IMR-90 (cell line): ENCODE measurements around the gene PTPRK. TPM values are rescaled to one million over a fixed set of nuclear protein-coding genes. Genes with fewer than 3 reads are reported as not detected.
A peak's percentile ranks its signal among the peaks of the same experiment; 100 is the strongest.

Experiments
- ATAC-seq: fragments of 200-7000 bp; cut with Tn5 transposase; 2 replicates; pipeline ENCODE4 v1.9.1; 2020; ENCODE audit warnings: low read depth, mild to moderate bottlenecking, moderate library complexity
- BruUV-seq: library from RNA; stranded (reverse); fragments of 400-500 nt; replicated peaks from 2 replicates; lab custom pipeline; 2021; lab: Mats Ljungman, UMichigan
- CTCF ChIA-PET: fragments of 300-600 bp; formaldehyde crosslinking; extraction: SDS; loops from one replicate; lab custom pipeline; 2021; ENCODE audit warnings: antibody characterized with exemption; lab: Yijun Ruan, JAX
- POLR2A ChIA-PET: fragments of 300-600 bp; sonication (Branson Sonifier 250); formaldehyde crosslinking; loops from one replicate; lab custom pipeline; 2022; ENCODE audit warnings: antibody characterized with exemption; ENCODE audit not compliant: unreplicated experiment; lab: Charles Lee
- DNase-seq: peaks from one replicate; pipeline ENCODE4 v3.0.0; 2013
- H2AFZ ChIP-seq: replicated peaks from 2 replicates; pipeline ENCODE3; 2013; ENCODE audit warnings: low read length, mild to moderate bottlenecking; ENCODE audit not compliant: poor library complexity
- H2AK5ac ChIP-seq: 2 replicates; pipeline ENCODE4 v1.6.1; 2013; ENCODE audit warnings: low read depth, low read length, inconsistent platforms
- H2AK9ac ChIP-seq: replicated peaks from 2 replicates; pipeline ENCODE3; 2013; ENCODE audit warnings: mild to moderate bottlenecking, low read depth, low read length, moderate library complexity; ENCODE audit not compliant: poor library complexity
- H2BK120ac ChIP-seq: 2 replicates; pipeline ENCODE4 v1.6.1; 2013; ENCODE audit warnings: low read depth, low read length, inconsistent platforms
- H2BK15ac ChIP-seq: 3 replicates; pipeline ENCODE4 v1.6.1; 2013; ENCODE audit warnings: low read depth, low read length, inconsistent platforms
- H2BK20ac ChIP-seq: 2 replicates; pipeline ENCODE4 v1.6.1; 2013; ENCODE audit warnings: low read depth, mild to moderate bottlenecking, inconsistent platforms, low read length, moderate library complexity
- H2BK5ac ChIP-seq: 2 replicates; pipeline ENCODE4 v1.6.1; 2013; ENCODE audit warnings: mild to moderate bottlenecking, low read depth, low read length, inconsistent platforms; ENCODE audit not compliant: poor library complexity, severe bottlenecking
- H3K14ac ChIP-seq: replicated peaks from 2 replicates; pipeline ENCODE4 v1.6.1; 2013; ENCODE audit warnings: low read depth, low read length, inconsistent platforms
- H3K18ac ChIP-seq: 2 replicates; pipeline ENCODE4 v1.6.1; 2013; ENCODE audit warnings: low read depth, low read length, control low read depth
- H3K23ac ChIP-seq: 2 replicates; pipeline ENCODE4 v1.6.1; 2013; ENCODE audit warnings: low read depth, low read length, inconsistent platforms
- H3K27ac ChIP-seq: 2 replicates; pipeline ENCODE4 v1.5.1; 2013; ENCODE audit warnings: mild to moderate bottlenecking, control low read depth, low read length; ENCODE audit not compliant: insufficient read depth
- H3K27me3 ChIP-seq: 2 replicates; pipeline ENCODE4 v1.6.1; 2013; ENCODE audit warnings: low read length; ENCODE audit not compliant: control insufficient read depth, insufficient read depth
- H3K36me3 ChIP-seq: 2 replicates; pipeline ENCODE4 v1.6.1; 2013; ENCODE audit warnings: low read length, mixed read lengths; ENCODE audit not compliant: control insufficient read depth, insufficient read depth
- H3K4ac ChIP-seq: 2 replicates; pipeline ENCODE4 v1.6.1; 2013; ENCODE audit warnings: low read depth, low read length, inconsistent platforms
- H3K4me1 ChIP-seq: 2 replicates; pipeline ENCODE4 v1.6.1; 2013; ENCODE audit warnings: low read length, mixed read lengths; ENCODE audit not compliant: control insufficient read depth, insufficient read depth
- H3K4me2 ChIP-seq: 2 replicates; pipeline ENCODE4 v1.6.1; 2013; ENCODE audit warnings: low read depth, mild to moderate bottlenecking, control low read depth, low read length, moderate library complexity
- H3K4me3 ChIP-seq: 2 replicates; pipeline ENCODE4 v1.5.1; 2013; ENCODE audit warnings: low read depth, mild to moderate bottlenecking, control low read depth, low read length, moderate library complexity; ENCODE audit not compliant: insufficient read depth
- H3K56ac ChIP-seq: 2 replicates; pipeline ENCODE4 v1.6.1; 2013; ENCODE audit warnings: low read length, inconsistent platforms; ENCODE audit not compliant: insufficient read depth; ENCODE audit errors: extremely low read depth
- H3K79me1 ChIP-seq, 2 experiments: 2 replicates each; pipeline ENCODE4 v1.6.1; 2013; ENCODE audit warnings: low read length in 2 of 2, inconsistent platforms in 1 of 2, low read depth in 1 of 2
- H3K9ac ChIP-seq: 2 replicates; pipeline ENCODE4 v1.6.1; 2013; ENCODE audit warnings: low read depth, low read length, control low read depth
- H3K9me1 ChIP-seq: 2 replicates; pipeline ENCODE4 v1.6.1; 2013; ENCODE audit warnings: low read length, inconsistent platforms; ENCODE audit not compliant: insufficient read depth
- H3K9me3 ChIP-seq: 2 replicates; pipeline ENCODE4 v1.6.1; 2013; ENCODE audit warnings: low read length; ENCODE audit not compliant: control insufficient read depth, insufficient read depth
- H4K20me1 ChIP-seq: 2 replicates; pipeline ENCODE4 v1.6.1; 2013; ENCODE audit warnings: low read length, inconsistent platforms; ENCODE audit not compliant: insufficient read depth
- H4K5ac ChIP-seq: 2 replicates; pipeline ENCODE4 v1.6.1; 2013; ENCODE audit warnings: mild to moderate bottlenecking, low read depth, low read length, control low read depth
- H4K8ac ChIP-seq, 2 experiments: 2 replicates each; pipeline ENCODE4 v1.6.1; 2013; ENCODE audit warnings: low read depth in 2 of 2, low read length in 2 of 2, control low read depth in 1 of 2, inconsistent platforms in 1 of 2
- H4K91ac ChIP-seq: 2 replicates; pipeline ENCODE4 v1.6.1; 2013; ENCODE audit warnings: low read depth, low read length, inconsistent platforms; ENCODE audit not compliant: insufficient read depth
- CTCF ChIP-seq: conservative IDR thresholded peaks from 2 replicates; pipeline ENCODE4 v1.5.1; 2012; ENCODE audit warnings: mild to moderate bottlenecking, low read depth, low read length, improper control_type of control experiment
- FOS ChIP-seq: fragments of 150-350 bp; IDR thresholded peaks from 2 replicates; pipeline ENCODE4 v1.6.1; 2016; ENCODE audit warnings: low read depth, low read length
- MAFK ChIP-seq: IDR thresholded peaks from 2 replicates; pipeline ENCODE4 v1.6.1; 2012; ENCODE audit warnings: low read depth, low read length, improper control_type of control experiment
- POLR2A ChIP-seq: IDR thresholded peaks from 2 replicates; pipeline ENCODE4 v1.6.1; 2012; ENCODE audit warnings: mild to moderate bottlenecking, low read depth, low read length
- SMC3 ChIP-seq: fragments of 150-350 bp; IDR thresholded peaks from 2 replicates; pipeline ENCODE4 v1.6.1; 2016; ENCODE audit warnings: low read depth, mild to moderate bottlenecking, antibody characterized with exemption, low read length, moderate library complexity
- USF2 ChIP-seq: fragments of 150-350 bp; IDR thresholded peaks from 2 replicates; pipeline ENCODE4 v1.6.1; 2017; ENCODE audit warnings: mild to moderate bottlenecking, antibody characterized with exemption, low read length, low read depth
- WGBS, 2 experiments: methylation state at CpG; one replicate each; pipeline versions ENCODE4 v1.1.5 to v1.1.7; 2013; ENCODE audit warnings: missing lambda C conversion rate in 2 of 2; ENCODE audit not compliant: insufficient read length in 1 of 2; ENCODE audit errors: extremely low coverage in 2 of 2; 5-methylcytosine and 5-hydroxymethylcytosine counted together
- dilution Hi-C: fragments of 300-500 bp; cut with HindIII; formaldehyde crosslinking; loops from one replicate; pipeline ENCODE4 v1.14.3; 2018; ENCODE audit warnings: low sequenced_read_pairs; ENCODE audit not compliant: unreplicated experiment
- in situ Hi-C: fragments of 300-500 bp; cut with MboI; formaldehyde crosslinking; loops from 3 replicates; pipeline ENCODE4 v1.14.3; 2019; ENCODE audit warnings: low sequenced_read_pairs, inconsistent platforms, mixed read lengths
- intact Hi-C: fragments of 100-400 bp; cut with micrococcal nuclease; formaldehyde crosslinking; loops from 2 replicates; pipeline ENCODE4 v1.10.0; 2022
- polyA plus RNA-seq, 3 experiments: library from polyadenylated mRNA; depleted of rRNA; stranded (reverse); fragments of >200 nt; gene quantifications; 2 replicates each; pipeline ENCODE4 v1.2.3, GENCODE V29; 2012; ENCODE audit warnings: low replicate concordance in 1 of 3
- total RNA-seq: library from RNA; depleted of rRNA; stranded (reverse); fragments of >200 nt; gene quantifications from 2 replicates; pipeline ENCODE4 v1.2.3, GENCODE V29; 2012

Gene PTPRK
- total and polyA plus RNA-seq, 2 of the 4 experiments (the other 2 are of a cell fraction): 18.0 to 80.8 TPM

- intact Hi-C loops: no loop called here
- Histone ChIP-seq H3K56ac (no peak overlapping the region), H3K4me1 (no peaks in the 10 kb centered on the region), H3K18ac (no peak overlapping the region), H3K14ac (no peak overlapping the region), H4K91ac (no peak overlapping the region), H3K9ac (no peak overlapping the region), H3K9me1 (peaks cover 3% of the 10 kb centered on the region; the same call in 1 of the 2 replicates), H2BK120ac (no peak overlapping the region), H2BK5ac (no peak overlapping the region), H2AFZ (no peak overlapping the region), H3K36me3 (peaks cover 3% of the 10 kb centered on the region), H4K20me1 (no peaks in the 10 kb centered on the region), H2BK20ac (no peak overlapping the region), H3K27me3 (no peaks in the 10 kb centered on the region), H3K9me3 (no peaks in the 10 kb centered on the region), H3K27ac (no peak overlapping the region), H3K4me3 (no peak overlapping the region), H2AK5ac (no peak overlapping the region), H4K5ac (no peak overlapping the region), H3K79me1 (no peaks in the 10 kb centered on the region; a peak in 1 of 4 replicates), H3K4ac (no peak overlapping the region), H2AK9ac (no peak overlapping the region), H3K4me2 (peak overlapping the region; percentile 40; the same call in 1 of the 2 replicates), H2BK15ac (no peak overlapping the region), H4K8ac (no peak overlapping the region), H3K23ac (no peak overlapping the region)
- ChIA-PET POLR2A (no interaction called here), CTCF (no interaction called here)
- dilution Hi-C loops: no loop called here
- ATAC-seq (no peak; the same call in 1 of the 2 replicates), DNase-seq (no peak)
- TF ChIP-seq USF2 (no peak), SMC3 (no peak), CTCF (no peak), POLR2A (no peak), MAFK (no peak), FOS (no peak)
- in situ Hi-C loops: no loop called here
- no CpG with 5 or more reads among the region's 1 CpG for whole genome bisulfite sequencing, 2 experiments
- no TSS peak for BruUV-seq
Observed at GRCh38 chr6:128007658-128008057, 512.7 kb downstream of the PTPRK start.
